Ascending aorta (tissue), 2 donors: ENCODE measurements around the gene GANC. TPM values are rescaled to one million over a fixed set of nuclear protein-coding genes. Genes with fewer than 3 reads are reported as not detected.
"Not testable (repeated sequence)": the region's sequence is repeated elsewhere in the genome, so short reads cannot be mapped to it uniquely, and the experiment has no call there.

ENCODE experiments used
- DNase-seq, 2 donors: peaks; one replicate each; pipeline ENCODE4 v3.0.0-alpha.2; 2019; ENCODE audit warnings: low spot score in 2 of 2
- H3K27ac ChIP-seq, 2 donors: fragments of 200-600 bp; sonication (generic); one replicate each; pipeline ENCODE4 v1.5.1; 2016 to 2017; ENCODE audit warnings: mild to moderate bottlenecking in 1 of 2
- H3K27me3 ChIP-seq: fragments of 200-600 bp; sonication (generic); one replicate; pipeline ENCODE4 v1.5.1; 2017
- H3K36me3 ChIP-seq, 2 donors: fragments of 200-600 bp; sonication (generic); one replicate each; pipeline ENCODE4 v1.5.1; 2016
- H3K4me1 ChIP-seq, 2 donors: fragments of 200-600 bp; sonication (generic); one replicate each; pipeline ENCODE4 v1.5.1; 2016 to 2017; ENCODE audit warnings: mild to moderate bottlenecking in 1 of 2
- H3K4me3 ChIP-seq, 2 donors: fragments of 200-600 bp; sonication (generic); one replicate each; pipeline ENCODE4 v1.5.1; 2016 to 2017; ENCODE audit warnings: mild to moderate bottlenecking in 1 of 2
- H3K9me3 ChIP-seq, 2 donors: fragments of 200-600 bp; sonication (generic); one replicate each; pipeline ENCODE4 v1.5.1; 2016
- intact Hi-C: fragments of 100-400 bp; cut with DNase I; formaldehyde crosslinking; loops from one replicate; pipeline ENCODE4 v1.15.1; 2023
- total RNA-seq: library from RNA; depleted of rRNA; stranded (reverse); fragments of >200 nt; gene quantifications from one replicate; pipeline ENCODE4 v1.1.0, GENCODE V29; 2016
- TF ChIP-seq, protein P1 (sequence below), 3 experiments: fragments of 200-600 bp in 2 of 3; fragments of 450-650 bp in 1 of 3; sonication (generic) in 2 of 3; IDR thresholded peaks; one replicate each; pipeline ENCODE4 v1.5.1; 2016 to 2019; ENCODE audit warnings: antibody characterized with exemption in 3 of 3, mild to moderate bottlenecking in 1 of 3, moderate library complexity in 1 of 3

Gene GANC
- total RNA-seq = 22.9 TPM

DNA sequence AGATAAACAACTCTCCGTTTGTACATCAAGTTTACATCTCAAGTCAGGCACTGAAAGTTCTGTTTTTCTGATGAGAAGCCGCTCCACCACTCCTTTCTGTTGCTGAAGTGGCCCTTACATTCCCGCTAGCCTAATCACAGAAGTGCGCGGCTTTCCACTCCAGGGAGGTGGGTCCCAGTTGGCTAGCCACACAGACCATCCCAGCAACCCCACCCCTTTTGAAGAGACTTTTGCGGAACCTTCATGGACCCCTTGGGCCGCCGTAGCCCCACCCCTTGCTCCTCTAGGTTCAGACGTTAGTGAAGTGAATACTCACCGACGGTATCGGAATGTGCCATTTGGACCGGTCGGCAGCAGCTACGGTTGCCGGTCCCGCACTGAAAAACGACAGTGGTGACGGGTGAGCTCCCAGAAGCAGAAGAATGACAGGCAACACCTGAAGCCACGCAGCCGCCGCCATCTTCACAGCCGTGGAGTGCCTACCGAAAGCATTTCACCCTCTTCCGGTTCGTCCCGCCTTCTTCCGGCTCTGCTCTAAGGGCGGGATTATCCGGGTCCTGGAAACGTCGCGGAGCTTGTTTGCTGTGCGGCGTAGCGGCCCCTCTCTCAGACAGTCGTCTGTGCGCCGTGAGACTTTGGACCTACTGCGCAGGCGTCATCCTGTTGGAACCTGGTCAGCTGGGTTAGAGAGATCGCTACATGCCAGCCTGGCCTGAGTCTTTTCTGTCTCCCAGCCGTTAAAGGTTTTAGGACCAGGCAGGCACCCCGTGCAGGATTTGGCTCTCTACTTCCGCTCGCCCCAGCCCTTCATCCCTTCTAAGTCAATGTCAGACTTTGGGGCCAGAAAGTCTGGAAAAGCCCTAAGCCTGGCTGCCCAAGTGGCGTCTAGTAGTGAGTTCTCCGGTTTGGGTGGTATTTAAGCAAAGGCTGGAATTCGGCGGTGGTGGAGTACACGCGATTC is at the start of gene GANC, which contains the start of gene TMEM87A:
Gene GANC, plus strand, starts transcription at position 263 of the 961 bp plus-strand sequence. CDS start 1,281 bp downstream, outside the sequence.
Gene TMEM87A, minus strand, starts transcription at position 495 of the 961 bp plus-strand sequence. Its CDS starts 35 bp downstream, at position 460.
- Histone ChIP-seq H3K9me3 (no peaks in the 10 kb centered on the region), H3K27ac (peak within 1 kb of the TSS; percentile 99 to 100), H3K36me3 (peaks cover 0 to 4% of the 10 kb centered on the region in 2 donors), H3K4me1 (peaks cover 9 to 40% of the 10 kb centered on the region in 2 donors), H3K27me3 (no peaks in the 10 kb centered on the region), H3K4me3 (peak within 1 kb of the TSS; percentile 74 to 89)
- peak; percentile 93 to 99 for DNase-seq
- TF ChIP-seq, protein P1, sequence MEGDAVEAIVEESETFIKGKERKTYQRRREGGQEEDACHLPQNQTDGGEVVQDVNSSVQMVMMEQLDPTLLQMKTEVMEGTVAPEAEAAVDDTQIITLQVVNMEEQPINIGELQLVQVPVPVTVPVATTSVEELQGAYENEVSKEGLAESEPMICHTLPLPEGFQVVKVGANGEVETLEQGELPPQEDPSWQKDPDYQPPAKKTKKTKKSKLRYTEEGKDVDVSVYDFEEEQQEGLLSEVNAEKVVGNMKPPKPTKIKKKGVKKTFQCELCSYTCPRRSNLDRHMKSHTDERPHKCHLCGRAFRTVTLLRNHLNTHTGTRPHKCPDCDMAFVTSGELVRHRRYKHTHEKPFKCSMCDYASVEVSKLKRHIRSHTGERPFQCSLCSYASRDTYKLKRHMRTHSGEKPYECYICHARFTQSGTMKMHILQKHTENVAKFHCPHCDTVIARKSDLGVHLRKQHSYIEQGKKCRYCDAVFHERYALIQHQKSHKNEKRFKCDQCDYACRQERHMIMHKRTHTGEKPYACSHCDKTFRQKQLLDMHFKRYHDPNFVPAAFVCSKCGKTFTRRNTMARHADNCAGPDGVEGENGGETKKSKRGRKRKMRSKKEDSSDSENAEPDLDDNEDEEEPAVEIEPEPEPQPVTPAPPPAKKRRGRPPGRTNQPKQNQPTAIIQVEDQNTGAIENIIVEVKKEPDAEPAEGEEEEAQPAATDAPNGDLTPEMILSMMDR (IDR thresholded peaks at IDR 0.05) = no peak
- intact Hi-C loops = loop anchor here (2.0 to 10.0 kb wide), 5 partner anchors 64 to 446 kb away; partner anchors contain the start of genes HAUS2, JMJD7, LRRC57 and VPS39

GRCh38 chr15:42226648-42227047 is 46.4 kb upstream of the GANC start:
- Histone ChIP-seq H3K4me3 (no peak overlapping the region), H3K27me3 (no peaks in the 10 kb centered on the region), H3K27ac (no peak overlapping the region), H3K4me1 (no peaks in the 10 kb centered on the region), H3K9me3 (no peaks in the 10 kb centered on the region), H3K36me3 (peaks cover 48 to 96% of the 10 kb centered on the region in 2 donors)
- no peak for DNase-seq
- intact Hi-C loops = no loop called here
- TF ChIP-seq, protein P1 (IDR thresholded peaks at IDR 0.05) = no peak

GRCh38 chr15:42228036-42228435 is 45.0 kb upstream of the GANC start:
- DNase-seq = no peak
- TF ChIP-seq, protein P1 (IDR thresholded peaks at IDR 0.05) = no peak
- Histone ChIP-seq H3K4me1 (no peaks in the 10 kb centered on the region), H3K36me3 (peaks cover 56 to 97% of the 10 kb centered on the region in 2 donors), H3K27me3 (no peaks in the 10 kb centered on the region), H3K27ac (no peak overlapping the region), H3K9me3 (no peaks in the 10 kb centered on the region), H3K4me3 (no peak overlapping the region)
- intact Hi-C loops = no loop called here

DNA sequence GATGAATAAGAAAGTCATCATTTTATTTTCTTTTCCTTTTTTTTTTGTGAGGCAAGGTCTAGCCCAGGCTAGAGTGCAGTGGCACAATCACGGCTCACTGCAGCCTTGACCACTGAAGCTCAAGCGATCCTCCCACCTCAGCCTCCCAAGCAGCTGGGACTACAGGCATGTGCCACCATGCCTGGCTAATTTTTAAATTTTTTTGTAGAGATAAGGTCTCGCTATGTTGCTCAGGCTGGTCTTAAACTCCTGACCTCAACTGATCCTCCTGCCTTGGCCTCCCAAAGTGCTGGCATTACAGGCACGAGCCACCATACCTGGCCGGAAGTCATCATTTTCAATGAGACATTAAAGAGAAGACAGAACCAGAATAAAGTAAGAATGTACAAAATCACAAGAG is 44.0 kb upstream of the GANC start:
- H3K27ac ChIP-seq, DNase-seq, H3K27me3 ChIP-seq, H3K4me3 ChIP-seq, H3K4me1 ChIP-seq, H3K9me3 ChIP-seq, intact Hi-C loops: not testable (repeated sequence)
- peaks cover 64 to 95% of the 10 kb centered on the region in 2 donors for H3K36me3 ChIP-seq

- H3K4me1 ChIP-seq = no peaks in the 10 kb centered on the region
- no peaks in the 10 kb centered on the region for H3K27me3 ChIP-seq
- TF ChIP-seq, protein P1 (IDR thresholded peaks at IDR 0.05) = no peak
- peaks cover 74 to 95% of the 10 kb centered on the region in 2 donors for H3K36me3 ChIP-seq
- intact Hi-C loops = no loop called here
- no peak overlapping the region for H3K4me3 ChIP-seq
- no peak for DNase-seq
- H3K9me3 ChIP-seq = no peaks in the 10 kb centered on the region
- H3K27ac ChIP-seq = no peak overlapping the region
These were observed 41.9 kb upstream of the GANC start for GRCh38 chr15:42231088-42231487.

DNA sequence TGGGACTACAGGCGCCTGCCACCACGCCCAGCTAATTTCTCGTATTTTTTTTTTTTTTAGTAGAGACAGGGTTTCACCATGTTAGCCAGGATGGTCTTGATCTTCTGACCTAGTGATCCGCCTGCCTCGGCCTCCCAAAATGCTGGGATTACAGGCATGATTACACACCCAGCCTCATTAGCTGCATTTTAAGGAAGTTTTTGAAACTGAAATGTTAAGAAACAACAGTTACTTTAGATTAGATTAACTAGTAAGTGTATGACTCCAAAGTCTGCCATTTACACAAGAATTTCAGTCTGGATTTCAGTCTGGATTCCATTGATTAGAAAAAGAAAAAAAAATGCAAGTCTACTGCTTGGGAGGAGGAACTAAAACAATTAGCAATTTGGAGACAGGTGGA is 40.4 kb upstream of the GANC start:
- H3K27ac ChIP-seq = no peak overlapping the region
- TF ChIP-seq, protein P1 (IDR thresholded peaks at IDR 0.05) = no peak
- no peaks in the 10 kb centered on the region for H3K9me3 ChIP-seq
- no peaks in the 10 kb centered on the region for H3K4me1 ChIP-seq
- H3K27me3 ChIP-seq = no peaks in the 10 kb centered on the region
- DNase-seq = no peak
- H3K36me3 ChIP-seq = peaks cover 70 to 94% of the 10 kb centered on the region in 2 donors
- no peak overlapping the region for H3K4me3 ChIP-seq
- intact Hi-C loops = no loop called here
